Duodenal mucosa (tissue), 2 donors: ENCODE data around the gene MUC6.

ENCODE experiments used
- H3K27ac ChIP-seq: one replicate; pipeline ENCODE4 v1.7.0; 2013; ENCODE audit warnings: low read depth, low read length
- H3K27me3 ChIP-seq, 2 donors: one replicate each; pipeline ENCODE4 v1.7.0; 2013; ENCODE audit warnings: low read length in 2 of 2, control low read depth in 1 of 2; ENCODE audit not compliant: insufficient read depth in 2 of 2, control insufficient read depth in 1 of 2
- H3K36me3 ChIP-seq, 2 donors: one replicate each; pipeline ENCODE4 v1.7.0; 2013; ENCODE audit warnings: low read length in 2 of 2, control low read depth in 1 of 2; ENCODE audit not compliant: insufficient read depth in 2 of 2, control insufficient read depth in 1 of 2
- H3K4me1 ChIP-seq, 2 donors: one replicate each; pipeline ENCODE4 v1.7.0; 2013; ENCODE audit warnings: low read length in 2 of 2, control low read depth in 1 of 2; ENCODE audit not compliant: insufficient read depth in 2 of 2, control insufficient read depth in 1 of 2
- H3K4me3 ChIP-seq, 2 donors: one replicate each; pipeline ENCODE4 v1.7.0; 2013; ENCODE audit warnings: low read length in 2 of 2, low read depth in 1 of 2
- H3K9ac ChIP-seq, 2 donors: one replicate each; pipeline ENCODE4 v1.7.0; 2013; ENCODE audit warnings: low read length in 2 of 2, low read depth in 1 of 2
- H3K9me3 ChIP-seq, 2 donors: one replicate each; pipeline ENCODE4 v1.7.0; 2013; ENCODE audit warnings: low read length in 2 of 2, control low read depth in 1 of 2; ENCODE audit not compliant: control insufficient read depth in 1 of 2

The MUC6 gene

GRCh38 chr11:1072116-1072820 lies 35.8 kb upstream of the MUC6 start:
- Histone ChIP-seq H3K9me3 (no peaks in the 10 kb centered on the region), H3K9ac (no peak overlapping the region), H3K4me1 (peaks cover 16 to 20% of the 10 kb centered on the region in 2 donors), H3K27ac (no peak overlapping the region), H3K36me3 (no peaks in the 10 kb centered on the region), H3K4me3 (no peak overlapping the region), H3K27me3 (no peaks in the 10 kb centered on the region)

- Histone ChIP-seq H3K36me3 (no peaks in the 10 kb centered on the region), H3K27ac (no peak overlapping the region), H3K27me3 (no peaks in the 10 kb centered on the region), H3K9me3 (no peaks in the 10 kb centered on the region), H3K4me1 (peaks cover 16 to 20% of the 10 kb centered on the region in 2 donors), H3K4me3 (no peak overlapping the region), H3K9ac (no peak overlapping the region)
Measured at GRCh38 chr11:1071571-1072115, 35.1 kb upstream of the MUC6 start.

- no peaks in the 10 kb centered on the region for H3K9me3 ChIP-seq
- no peaks in the 10 kb centered on the region for H3K36me3 ChIP-seq
- peaks cover 16 to 20% of the 10 kb centered on the region in 2 donors for H3K4me1 ChIP-seq
- no peaks in the 10 kb centered on the region for H3K27me3 ChIP-seq
- H3K27ac ChIP-seq = no peak overlapping the region
- H3K9ac ChIP-seq = no peak overlapping the region
- H3K4me3 ChIP-seq = no peak overlapping the region
Measured at GRCh38 chr11:1070594-1071462, 34.3 kb upstream of the MUC6 start.

GRCh38 chr11:1069740-1070139 lies 33.2 kb upstream of the MUC6 start:
- Histone ChIP-seq H3K4me1 (peaks cover 16 to 20% of the 10 kb centered on the region in 2 donors), H3K27ac (no peak overlapping the region), H3K4me3 (no peak overlapping the region), H3K27me3 (no peaks in the 10 kb centered on the region), H3K9me3 (no peaks in the 10 kb centered on the region), H3K36me3 (no peaks in the 10 kb centered on the region), H3K9ac (no peak overlapping the region)

GRCh38 chr11:1067812-1068496 lies 31.4 kb upstream of the MUC6 start:
- no peaks in the 10 kb centered on the region for H3K9me3 ChIP-seq
- no peak overlapping the region for H3K9ac ChIP-seq
- no peak overlapping the region for H3K4me3 ChIP-seq
- H3K36me3 ChIP-seq = no peaks in the 10 kb centered on the region
- no peaks in the 10 kb centered on the region for H3K27me3 ChIP-seq
- peaks cover 4 to 5% of the 10 kb centered on the region in 2 donors for H3K4me1 ChIP-seq
- H3K27ac ChIP-seq = no peak overlapping the region

- H3K36me3 ChIP-seq = no peaks in the 10 kb centered on the region
- H3K9ac ChIP-seq = no peak overlapping the region
- H3K4me3 ChIP-seq = no peak overlapping the region
- peaks cover 14% of the 10 kb centered on the region in 2 donors for H3K4me1 ChIP-seq
- no peak overlapping the region for H3K27ac ChIP-seq
- peaks cover 4 to 8% of the 10 kb centered on the region in 2 donors for H3K9me3 ChIP-seq
- H3K27me3 ChIP-seq = no peaks in the 10 kb centered on the region
Measured at GRCh38 chr11:1064167-1064566, 27.6 kb upstream of the MUC6 start.

GRCh38 chr11:1062075-1062820 lies 25.7 kb upstream of the MUC6 start:
- H3K4me3 ChIP-seq = no peak overlapping the region
- H3K36me3 ChIP-seq = no peaks in the 10 kb centered on the region
- H3K9ac ChIP-seq = no peak overlapping the region
- no peak overlapping the region for H3K27ac ChIP-seq
- peaks cover 14% of the 10 kb centered on the region in 2 donors for H3K4me1 ChIP-seq
- no peaks in the 10 kb centered on the region for H3K27me3 ChIP-seq
- H3K9me3 ChIP-seq = peaks cover 4 to 8% of the 10 kb centered on the region in 2 donors

GRCh38 chr11:1060852-1061616 lies 24.5 kb upstream of the MUC6 start:
- Histone ChIP-seq H3K36me3 (no peaks in the 10 kb centered on the region), H3K4me3 (no peak overlapping the region), H3K9me3 (peaks cover 4 to 8% of the 10 kb centered on the region in 2 donors), H3K27ac (peak overlapping the region; percentile 72), H3K9ac (peak overlapping the region; percentile 48 to 63), H3K27me3 (no peaks in the 10 kb centered on the region), H3K4me1 (peaks cover 14% of the 10 kb centered on the region in 2 donors)

GRCh38 chr11:1060410-1060809 lies 23.9 kb upstream of the MUC6 start:
- peak overlapping the region; percentile 48 to 63 for H3K9ac ChIP-seq
- H3K27me3 ChIP-seq = no peaks in the 10 kb centered on the region
- H3K4me3 ChIP-seq = no peak overlapping the region
- H3K36me3 ChIP-seq = no peaks in the 10 kb centered on the region
- peak overlapping the region; percentile 72 for H3K27ac ChIP-seq
- H3K9me3 ChIP-seq = peaks cover 4 to 8% of the 10 kb centered on the region in 2 donors
- peaks cover 14% of the 10 kb centered on the region in 2 donors for H3K4me1 ChIP-seq
